Measurements from ENCODE around the gene LIPA.

DNA sequence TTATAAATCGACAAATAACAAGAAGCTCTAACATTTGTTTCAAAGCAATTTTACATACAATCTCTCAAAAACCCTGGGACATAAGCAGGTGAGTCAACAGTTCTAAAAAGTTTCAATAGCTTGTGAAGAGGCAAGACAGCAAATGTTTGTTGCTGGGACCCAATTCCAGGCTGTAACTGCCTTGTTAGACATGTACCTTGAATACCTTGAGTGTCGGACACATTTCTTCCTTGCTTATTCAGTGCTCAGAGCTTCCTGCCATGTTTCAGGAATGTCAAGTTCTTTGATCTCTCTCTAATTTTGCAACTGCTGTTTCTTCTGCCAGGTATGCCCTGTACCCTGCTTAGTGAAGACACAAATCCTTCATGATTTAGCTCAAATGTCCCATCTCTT is 49.5 kb downstream of the LIPA start:
- TF ChIP-seq GATA2 (IDR thresholded peaks at IDR 0.05; ENCODE audit: low read depth, low read length) (no peak), GATA3 (IDR thresholded peaks at IDR 0.05; ENCODE audit: low read depth, low read length) (no peak)

All from SH-SY5Y (cell line).